Measurements from ENCODE around the gene KCTD17. TPM values are rescaled to one million over a fixed set of nuclear protein-coding genes. Genes with fewer than 3 reads are reported as not detected.

The KCTD17 gene
- total RNA-seq, 3 donors from 2014 or later = 33.8 to 39.6 (median 34.3) TPM

DNA sequence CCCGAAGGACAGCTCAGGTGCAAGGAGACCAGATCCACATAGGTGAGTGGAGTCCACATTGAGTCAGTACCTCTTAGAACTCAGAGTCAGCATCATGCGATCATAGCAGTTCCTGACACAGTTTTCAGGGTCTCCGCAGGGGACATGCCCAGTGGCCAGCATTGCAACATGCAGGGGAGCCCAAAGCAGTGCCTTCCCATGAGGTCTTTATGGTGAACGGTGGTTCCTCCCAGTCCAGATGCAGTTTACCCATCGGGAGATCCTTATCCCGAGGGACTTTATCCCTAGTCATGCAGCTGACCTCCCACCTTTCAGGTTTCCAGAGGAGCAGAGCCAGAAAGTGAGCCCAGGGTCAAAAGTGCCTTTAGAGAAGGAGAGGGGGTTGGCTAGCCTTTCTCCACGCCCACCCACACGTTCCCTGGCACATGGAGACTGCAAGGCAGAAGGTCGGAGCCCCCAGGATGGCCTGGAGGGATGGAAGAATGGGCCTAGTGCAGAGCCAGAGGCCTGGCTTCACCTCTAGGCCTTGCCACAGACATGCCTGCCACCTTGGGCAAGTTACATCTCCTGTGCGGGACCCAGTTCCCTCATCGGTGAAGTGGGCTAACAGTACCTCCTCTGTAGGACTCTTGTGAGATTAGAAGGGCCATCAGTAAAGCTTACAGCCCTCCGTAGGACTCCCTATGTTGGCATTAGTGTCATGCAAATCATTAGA lies 6.4 kb downstream of the KCTD17 start:
- DNase-seq (no peak), ATAC-seq (no peak)
- no peaks in the 10 kb centered on the region for H3K9me3 Mint-ChIP-seq
- no peak overlapping the region for H3K4me3 Mint-ChIP-seq
- H3K4me1 Mint-ChIP-seq (ENCODE audit: low read depth) = peaks cover 26% of the 10 kb centered on the region
- peaks cover 19% of the 10 kb centered on the region for H3K36me3 Mint-ChIP-seq (ENCODE audit: insufficient read depth)
- no peaks in the 10 kb centered on the region for H3K27me3 Mint-ChIP-seq (ENCODE audit: low read depth)

DNA sequence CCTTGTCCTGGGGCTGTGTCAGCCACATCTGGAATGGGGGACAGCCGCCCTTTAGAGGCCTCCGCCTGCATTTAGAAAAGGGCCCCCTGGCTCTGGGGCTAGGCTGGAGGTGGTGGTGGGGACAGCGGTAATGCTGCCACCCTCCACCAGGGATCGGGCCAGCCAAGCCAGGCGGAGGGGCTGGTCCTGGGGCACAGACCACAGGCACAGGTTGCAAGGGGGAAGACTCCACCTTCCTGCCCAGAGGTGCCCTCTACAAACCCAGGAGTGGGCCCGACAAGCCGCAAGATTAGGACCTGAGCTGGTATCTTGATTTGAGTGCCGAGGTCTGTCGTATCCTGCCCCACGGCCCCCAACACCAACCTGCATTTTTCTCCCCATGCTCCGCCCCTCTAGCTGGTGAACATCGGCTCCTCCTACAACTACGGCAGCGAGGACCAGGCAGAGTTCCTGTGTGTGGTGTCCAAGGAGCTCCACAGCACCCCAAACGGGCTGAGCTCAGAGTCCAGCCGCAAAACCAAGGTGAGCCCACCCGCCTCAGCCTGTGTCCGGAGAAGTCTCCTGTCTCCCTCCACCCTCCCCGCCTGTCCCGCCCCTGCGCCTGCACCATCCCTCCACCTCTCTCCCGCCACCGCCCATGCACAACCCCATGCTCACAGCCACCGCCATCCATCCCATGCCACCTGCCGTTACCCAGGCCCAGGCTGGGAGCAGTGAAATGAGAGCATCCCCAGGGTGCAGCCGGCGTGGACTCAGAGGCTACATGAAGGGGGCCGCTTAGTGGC lies 7.6 kb downstream of the KCTD17 start:
- Mint-ChIP-seq H3K4me1 (ENCODE audit: low read depth) (peaks cover 20% of the 10 kb centered on the region), H3K36me3 (ENCODE audit: insufficient read depth) (peaks cover 21% of the 10 kb centered on the region), H3K27me3 (ENCODE audit: low read depth) (no peaks in the 10 kb centered on the region), H3K4me3 (no peak overlapping the region), H3K9me3 (no peaks in the 10 kb centered on the region)
- no peak for DNase-seq
- ATAC-seq = no peak

DNA sequence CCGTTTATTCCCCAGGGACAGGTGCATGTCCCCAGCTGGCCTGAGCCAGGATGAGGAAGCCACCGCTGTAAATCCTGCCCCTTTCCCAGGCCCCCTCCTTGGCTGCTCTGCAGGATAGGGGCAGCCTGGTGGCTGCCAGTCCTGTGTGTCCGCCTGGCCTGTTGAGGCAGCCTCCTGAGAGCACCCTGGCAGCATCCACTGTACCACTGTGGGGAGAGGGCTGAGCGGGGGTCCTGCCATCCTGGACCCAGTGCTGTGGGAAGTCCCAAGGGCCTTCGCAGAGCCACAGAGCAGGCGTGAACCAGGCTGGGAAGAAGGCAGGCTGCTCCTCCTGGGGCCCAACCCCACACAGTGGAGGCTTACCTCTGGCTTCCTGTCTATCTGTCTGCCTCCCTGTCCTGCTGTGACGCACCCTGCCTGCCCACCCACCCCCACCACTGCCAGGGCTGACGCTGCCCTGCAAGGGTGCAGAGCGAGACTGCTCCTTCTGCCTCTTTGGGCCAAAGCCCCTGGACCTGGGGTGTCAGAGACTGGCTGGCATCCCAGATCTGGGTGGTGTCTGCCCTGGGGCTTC lies 8.4 kb downstream of the KCTD17 start:
- Mint-ChIP-seq H3K4me3 (no peak overlapping the region), H3K27me3 (ENCODE audit: low read depth) (no peaks in the 10 kb centered on the region), H3K9me3 (no peaks in the 10 kb centered on the region), H3K4me1 (ENCODE audit: low read depth) (peaks cover 20% of the 10 kb centered on the region), H3K36me3 (ENCODE audit: insufficient read depth) (peaks cover 23% of the 10 kb centered on the region)
- ATAC-seq (peak; percentile 25 to 46), DNase-seq (no peak)

DNA sequence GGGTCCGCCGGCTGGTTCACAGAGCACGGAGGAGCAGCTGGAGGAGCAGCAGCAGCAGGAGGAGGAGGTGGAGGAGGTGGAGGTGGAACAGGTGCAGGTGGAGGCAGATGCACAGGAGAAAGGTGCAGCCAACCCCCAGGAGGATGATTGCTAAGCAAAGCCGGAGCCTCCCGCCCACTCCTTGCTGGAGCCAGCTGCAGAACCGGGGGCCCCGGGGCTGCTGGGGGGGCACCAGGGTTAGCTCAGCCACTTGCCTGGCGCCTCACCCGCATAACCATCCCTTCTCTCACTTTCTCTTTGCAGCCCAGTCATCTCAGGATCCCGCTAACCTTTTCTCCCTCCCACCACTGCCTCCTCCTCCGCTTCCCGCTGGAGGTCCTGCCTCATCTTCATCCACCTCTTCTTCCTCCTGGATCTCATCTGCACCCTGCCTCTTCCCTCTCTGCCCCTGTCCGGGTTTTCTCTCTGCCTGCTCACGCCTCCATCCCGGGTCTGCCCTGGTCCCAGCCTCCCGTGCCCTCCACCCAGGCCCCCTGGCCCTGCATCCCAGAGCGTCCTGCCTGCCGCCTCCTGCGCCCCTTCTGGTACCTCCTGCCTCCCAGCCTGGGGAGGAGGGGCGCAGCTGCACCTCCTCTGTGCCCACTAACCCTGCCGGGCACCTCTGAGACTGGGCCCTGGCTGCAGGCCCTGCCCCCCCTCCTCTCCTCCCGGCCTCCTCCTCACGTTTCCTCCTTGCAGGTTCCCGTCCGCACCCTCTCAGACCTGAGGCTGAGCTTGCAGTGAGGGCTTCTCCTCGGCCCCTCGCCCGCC lies 9.5 kb downstream of the KCTD17 start:
- peak; percentile 78 to 84 for ATAC-seq
- DNase-seq = no peak
- Mint-ChIP-seq H3K4me3 (no peak overlapping the region), H3K27me3 (ENCODE audit: low read depth) (no peaks in the 10 kb centered on the region), H3K4me1 (ENCODE audit: low read depth) (peaks cover 20% of the 10 kb centered on the region), H3K9me3 (no peaks in the 10 kb centered on the region), H3K36me3 (ENCODE audit: insufficient read depth) (peaks cover 21% of the 10 kb centered on the region)

DNA sequence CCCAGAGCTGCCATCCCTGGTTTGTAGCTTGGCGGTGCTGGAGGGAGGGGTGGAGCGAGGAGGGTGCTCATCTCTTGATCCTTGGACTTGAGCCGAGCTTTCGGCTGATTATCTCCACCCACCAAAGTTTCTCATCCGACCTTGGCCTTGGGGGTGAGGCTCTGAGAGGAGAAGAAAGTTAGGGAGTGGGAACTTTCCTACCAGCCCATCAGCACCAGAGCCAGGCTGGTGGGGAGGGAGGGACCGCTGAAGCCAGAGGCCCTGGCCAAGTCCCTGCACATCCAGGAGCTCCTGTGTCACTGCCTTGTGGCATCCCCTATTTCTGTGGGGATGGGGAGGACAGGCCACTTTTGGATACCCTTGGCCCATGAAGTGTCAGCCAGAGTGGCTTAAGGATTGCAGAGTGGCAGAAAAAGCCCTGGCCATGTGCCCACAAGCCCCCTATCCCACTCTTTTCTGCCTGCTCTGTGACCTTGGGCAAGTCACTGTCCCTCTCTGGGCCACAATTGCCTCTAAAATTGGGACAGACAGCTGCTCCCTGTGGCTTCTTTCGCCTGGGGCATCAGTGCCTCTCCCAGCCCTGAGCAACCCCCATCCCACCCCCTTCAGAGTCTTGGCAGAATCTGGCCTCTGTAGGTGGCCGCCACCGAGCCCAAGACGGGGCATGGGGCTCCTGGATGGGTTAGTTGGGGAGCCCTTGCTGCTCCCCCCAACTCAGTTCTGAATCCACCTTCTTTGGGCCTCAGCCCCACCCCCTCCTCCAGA lies 10.3 kb downstream of the KCTD17 start:
- Mint-ChIP-seq H3K4me3 (no peak overlapping the region), H3K9me3 (no peaks in the 10 kb centered on the region), H3K4me1 (ENCODE audit: low read depth) (peaks cover 20% of the 10 kb centered on the region), H3K27me3 (ENCODE audit: low read depth) (no peaks in the 10 kb centered on the region), H3K36me3 (ENCODE audit: insufficient read depth) (peaks cover 17% of the 10 kb centered on the region)
- DNase-seq = no peak
- no peak for ATAC-seq

DNA sequence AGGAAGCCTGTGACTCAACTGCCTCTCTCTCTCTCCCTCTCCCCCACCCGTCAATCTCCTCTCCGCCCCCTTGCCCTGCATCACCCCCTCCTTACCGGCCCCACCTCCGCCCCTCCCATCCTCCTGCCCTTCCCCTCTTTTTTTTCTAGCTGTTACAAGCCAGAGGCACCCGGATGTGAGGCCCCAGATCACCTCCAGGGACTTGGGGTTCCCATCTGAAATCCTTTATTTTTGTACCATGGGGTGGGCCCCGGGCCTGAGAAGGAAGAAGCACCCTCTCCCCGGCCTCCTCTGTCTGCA lies 10.8 kb downstream of the KCTD17 start:
- peaks cover 12% of the 10 kb centered on the region for H3K36me3 Mint-ChIP-seq (ENCODE audit: insufficient read depth)
- ATAC-seq = no peak
- no peaks in the 10 kb centered on the region for H3K9me3 Mint-ChIP-seq
- DNase-seq = no peak
- H3K4me1 Mint-ChIP-seq (ENCODE audit: low read depth) = peaks cover 20% of the 10 kb centered on the region
- no peaks in the 10 kb centered on the region for H3K27me3 Mint-ChIP-seq (ENCODE audit: low read depth)
- H3K4me3 Mint-ChIP-seq = no peak overlapping the region

DNA sequence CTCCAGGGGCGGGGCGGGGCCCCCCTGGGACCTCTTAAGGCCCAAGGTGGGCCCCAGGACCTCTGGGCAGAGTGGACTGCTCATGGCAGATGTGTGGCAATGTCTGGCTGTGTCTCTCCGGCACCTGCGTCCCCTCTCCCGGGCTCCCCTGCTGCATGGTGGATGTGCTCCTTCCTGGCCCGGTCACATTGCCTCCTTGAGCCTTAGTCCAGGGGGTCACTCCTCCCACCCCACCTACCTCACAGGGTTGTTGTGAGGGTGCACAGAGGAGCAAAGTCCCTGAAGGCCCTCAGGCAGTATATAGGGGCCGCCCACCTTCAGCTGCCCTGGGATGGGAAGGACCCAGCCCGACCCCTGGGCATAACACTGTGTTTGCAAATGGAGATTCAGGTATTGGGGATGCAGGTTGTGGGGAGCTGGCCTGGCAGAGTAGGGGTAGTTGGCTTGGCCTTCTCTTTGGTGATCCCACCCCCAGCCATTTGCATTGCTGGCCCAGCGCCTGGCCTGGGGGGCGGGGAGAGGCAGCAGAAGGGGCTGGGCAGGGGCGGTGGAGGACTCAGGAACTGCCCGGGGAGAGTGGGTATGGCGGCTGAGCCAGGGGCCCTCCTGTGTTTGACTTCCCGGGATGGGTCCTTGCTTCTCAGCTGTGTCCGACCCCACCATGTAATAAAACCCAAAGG lies 11.3 kb downstream of the KCTD17 start:
- no peak for DNase-seq
- peaks cover 9% of the 10 kb centered on the region for H3K36me3 Mint-ChIP-seq (ENCODE audit: insufficient read depth)
- no peaks in the 10 kb centered on the region for H3K9me3 Mint-ChIP-seq
- peaks cover under 1% of the 10 kb centered on the region for H3K27me3 Mint-ChIP-seq (ENCODE audit: low read depth)
- no peak overlapping the region for H3K4me3 Mint-ChIP-seq
- peaks cover 20% of the 10 kb centered on the region for H3K4me1 Mint-ChIP-seq (ENCODE audit: low read depth)
- ATAC-seq = no peak

DNA sequence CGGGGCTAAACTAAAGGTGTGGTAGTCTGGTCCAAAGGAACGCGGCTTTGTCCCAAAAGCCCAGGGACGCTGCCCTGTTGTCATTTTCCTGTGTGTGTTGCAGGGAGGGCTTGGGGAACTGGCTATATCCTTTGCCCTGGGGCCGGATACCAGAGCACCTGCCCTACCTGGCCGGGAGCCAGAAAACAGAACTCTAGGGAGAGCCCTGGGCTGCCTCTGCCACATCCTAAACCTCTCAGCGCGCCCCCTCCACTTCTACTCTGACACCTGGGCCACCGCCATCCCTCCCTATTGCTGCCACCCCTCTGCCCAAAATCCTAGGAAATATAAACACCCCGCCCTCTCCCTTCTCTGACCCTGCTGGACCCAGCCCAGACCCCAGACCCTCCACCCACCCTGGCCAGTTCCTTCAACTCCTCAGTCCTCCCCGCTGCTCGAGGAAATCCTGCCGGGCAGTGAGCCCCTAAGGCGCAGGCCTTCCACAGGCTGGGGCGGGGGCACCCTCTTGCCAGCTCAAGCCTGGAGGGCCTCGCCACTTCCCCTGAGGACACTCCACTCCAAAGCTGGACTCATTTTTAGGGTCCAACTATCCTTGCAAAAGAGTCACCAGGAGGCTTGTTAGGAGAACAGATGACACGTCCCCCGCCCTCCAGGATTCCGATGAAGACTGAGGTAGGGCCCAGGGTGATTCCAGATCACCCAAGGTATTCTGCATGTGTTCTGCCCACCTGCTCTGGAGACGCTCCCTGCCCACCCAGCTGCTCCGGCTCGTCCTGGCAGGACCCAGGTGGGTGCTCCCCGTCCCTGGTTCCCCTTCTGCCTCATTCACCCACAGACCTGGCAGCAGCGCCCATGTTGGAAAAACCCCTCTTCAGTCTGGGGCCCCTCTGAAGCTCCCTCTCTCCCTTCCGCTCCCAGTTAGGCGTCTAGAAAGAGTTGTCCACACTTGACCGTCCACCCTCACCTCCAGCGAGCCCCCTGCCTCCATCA lies 12.2 kb downstream of the KCTD17 start:
- H3K36me3 Mint-ChIP-seq (ENCODE audit: insufficient read depth) = peaks cover 8% of the 10 kb centered on the region
- H3K4me3 Mint-ChIP-seq = no peak overlapping the region
- peaks cover 20% of the 10 kb centered on the region for H3K4me1 Mint-ChIP-seq (ENCODE audit: low read depth)
- ATAC-seq = no peak
- no peak for DNase-seq
- peaks cover 2% of the 10 kb centered on the region for H3K27me3 Mint-ChIP-seq (ENCODE audit: low read depth)
- no peaks in the 10 kb centered on the region for H3K9me3 Mint-ChIP-seq

DNA sequence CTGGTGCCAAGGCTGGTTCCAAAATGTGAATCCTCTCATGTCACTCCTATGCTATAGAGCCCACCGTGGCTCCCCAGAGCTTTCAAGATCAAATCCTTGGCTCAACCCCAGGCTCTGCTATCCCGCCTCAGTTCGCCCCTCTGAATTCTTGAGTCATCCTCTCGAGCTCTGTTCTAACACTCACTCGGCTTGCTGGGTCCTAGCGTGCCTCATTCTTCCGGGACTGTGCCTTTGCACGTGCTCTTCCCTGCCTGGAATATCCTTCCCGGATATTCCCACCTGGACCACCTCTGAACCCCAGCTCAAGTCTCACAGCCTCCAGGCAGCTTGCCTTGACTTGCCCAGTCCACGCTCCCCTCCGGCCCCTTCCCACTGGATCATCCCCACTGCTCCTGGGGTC lies 13.0 kb downstream of the KCTD17 start:
- peaks cover 8% of the 10 kb centered on the region for H3K36me3 Mint-ChIP-seq (ENCODE audit: insufficient read depth)

DNA sequence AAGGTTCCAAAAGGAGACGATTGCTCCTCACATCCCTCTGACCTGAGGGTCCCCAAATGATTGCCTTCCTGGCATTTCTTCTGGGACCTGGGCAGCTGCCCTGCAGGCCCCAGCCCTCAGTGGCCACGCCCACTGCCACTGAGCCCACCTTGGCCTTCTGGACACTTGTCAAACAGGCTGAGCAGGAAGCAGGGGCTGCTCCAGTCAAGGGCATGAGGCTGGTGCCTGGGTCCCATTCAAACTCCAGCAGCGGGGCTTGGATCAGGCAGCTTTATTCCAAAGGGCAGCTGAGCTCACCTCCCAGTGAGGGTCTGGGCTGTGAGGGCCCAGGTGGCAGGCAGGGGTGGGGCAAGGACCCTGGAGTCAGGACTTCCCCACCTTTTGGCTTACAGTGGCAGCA lies 13.6 kb downstream of the KCTD17 start:
- Mint-ChIP-seq H3K4me3 (no peak overlapping the region), H3K9me3 (no peaks in the 10 kb centered on the region), H3K4me1 (ENCODE audit: low read depth) (peaks cover 15% of the 10 kb centered on the region), H3K27me3 (ENCODE audit: low read depth) (peaks cover 12% of the 10 kb centered on the region), H3K36me3 (ENCODE audit: insufficient read depth) (peaks cover 8% of the 10 kb centered on the region)
- DNase-seq (no peak), ATAC-seq (no peak)

More for the DNA sequence above, 13.0 kb downstream of the KCTD17 start:
- DNase-seq (no peak), ATAC-seq (no peak)
- Mint-ChIP-seq H3K27me3 (ENCODE audit: low read depth) (peaks cover 5% of the 10 kb centered on the region), H3K4me3 (no peak overlapping the region), H3K4me1 (ENCODE audit: low read depth) (peaks cover 20% of the 10 kb centered on the region), H3K9me3 (no peaks in the 10 kb centered on the region)

DNA sequence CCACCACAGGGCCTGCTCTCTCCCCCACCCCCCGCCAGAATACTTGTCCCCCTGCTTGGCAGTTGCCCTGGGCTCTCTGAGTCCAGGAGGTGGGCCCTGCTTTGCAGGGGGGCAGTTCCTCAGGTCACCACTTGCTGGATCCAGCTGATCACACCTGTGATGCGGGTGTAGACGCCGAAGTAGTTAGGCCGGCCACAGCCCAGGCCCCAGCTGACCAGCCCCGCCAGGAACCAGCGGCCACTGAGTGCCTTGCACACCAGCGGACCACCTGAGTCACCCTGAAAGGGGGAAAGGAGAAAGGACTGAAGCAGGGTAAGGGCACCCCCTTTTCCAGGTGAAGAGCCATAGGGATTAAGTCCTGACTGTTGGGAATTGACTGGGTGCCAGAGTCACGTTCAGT lies 14.4 kb downstream of the KCTD17 start:
- peaks cover 16% of the 10 kb centered on the region for H3K27me3 Mint-ChIP-seq (ENCODE audit: low read depth)
- H3K4me1 Mint-ChIP-seq (ENCODE audit: low read depth) = peaks cover 8% of the 10 kb centered on the region
- peaks cover 8% of the 10 kb centered on the region for H3K36me3 Mint-ChIP-seq (ENCODE audit: insufficient read depth)
- no peak for DNase-seq
- H3K4me3 Mint-ChIP-seq = no peak overlapping the region
- H3K9me3 Mint-ChIP-seq = no peaks in the 10 kb centered on the region
- no peak for ATAC-seq

DNA sequence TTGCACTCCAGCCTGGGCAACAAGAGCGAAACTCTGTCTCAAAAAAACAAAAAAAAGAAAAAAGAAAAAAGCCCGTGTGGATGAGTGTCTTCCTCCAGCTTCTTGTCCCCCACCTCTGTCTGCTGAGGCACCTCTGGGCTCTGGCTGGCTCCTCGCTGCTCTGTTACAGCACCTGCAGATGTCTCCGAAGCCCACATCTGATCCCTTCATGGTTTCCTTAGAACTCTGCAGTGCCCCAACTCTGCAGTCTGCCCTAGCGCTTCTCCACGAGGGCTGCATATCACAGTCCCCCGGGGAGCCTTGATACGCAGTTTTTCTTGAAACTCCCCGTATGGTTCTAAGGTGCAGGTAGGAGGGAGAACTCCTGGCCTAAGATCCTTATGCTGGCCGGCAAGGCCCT lies 15.9 kb downstream of the KCTD17 start:
- Mint-ChIP-seq H3K4me3 (no peak overlapping the region), H3K4me1 (ENCODE audit: low read depth) (peaks cover 3% of the 10 kb centered on the region), H3K9me3 (no peaks in the 10 kb centered on the region), H3K27me3 (ENCODE audit: low read depth) (peaks cover 16% of the 10 kb centered on the region), H3K36me3 (ENCODE audit: insufficient read depth) (peaks cover 8% of the 10 kb centered on the region)
- DNase-seq (no peak), ATAC-seq (no peak)

Data from activated T-cell treated with anti-CD3 and anti-CD28 coated beads, Interleukin-2, amount 50 U/mL, for 4 hours (primary cell).